HepG2 (cell line): Measurements from ENCODE around the gene CRIM1. TPM values are rescaled to one million over a fixed set of nuclear protein-coding genes. Genes with fewer than 3 reads are reported as not detected.

Experiments
- CBFB ChIP-seq: sonication (generic); formaldehyde crosslinking; IDR thresholded peaks from 2 replicates; pipeline ENCODE4 v1.4.0; 2020; ENCODE audit warnings: missing genetic modification reagents
- CCAR2 ChIP-seq: fragments of 200-400 bp; formaldehyde crosslinking; optimal IDR thresholded peaks from 2 replicates; pipeline ENCODE3; 2018; ENCODE audit warnings: low read depth, mild to moderate bottlenecking, low read length, moderate library complexity
- CHD4 ChIP-seq: fragments of 200-600 bp; sonication (generic); IDR thresholded peaks from 2 replicates; pipeline ENCODE4 v1.7.0; 2017; ENCODE audit warnings: mild to moderate bottlenecking, low read length, borderline replicate concordance
- HDAC2 ChIP-seq: sonication (generic); formaldehyde crosslinking; IDR thresholded peaks from 2 replicates; pipeline ENCODE4 v1.4.0; 2020; ENCODE audit warnings: missing genetic modification reagents
- ISX ChIP-seq: sonication (generic); formaldehyde crosslinking; conservative IDR thresholded peaks from 2 replicates; pipeline ENCODE4 v1.5.0; 2020; ENCODE audit warnings: missing genetic modification reagents
- NFIC ChIP-seq: IDR thresholded peaks from 2 replicates; pipeline ENCODE4 v1.6.1; 2012; ENCODE audit warnings: mild to moderate bottlenecking, low read length, inconsistent platforms
- PITX1 ChIP-seq: sonication (generic); formaldehyde crosslinking; IDR thresholded peaks from 2 replicates; pipeline ENCODE4 v1.5.1; 2020; ENCODE audit warnings: mild to moderate bottlenecking, missing genetic modification reagents
- RARA ChIP-seq: IDR thresholded peaks from 2 replicates; pipeline ENCODE4 v1.6.1; 2016; ENCODE audit warnings: missing genetic modification reagents, missing compliant biosample characterization
- REL ChIP-seq: sonication (generic); formaldehyde crosslinking; conservative IDR thresholded peaks from 2 replicates; pipeline ENCODE4 v1.8.0; 2022; ENCODE audit warnings: mild to moderate bottlenecking, missing genetic modification reagents, moderate library complexity
- TCF12 ChIP-seq, 2 experiments: fragments of 450-650 bp in 1 of 2; sonication (generic) in 1 of 2; formaldehyde crosslinking in 1 of 2; IDR thresholded peaks; 2 replicates each; pipeline versions ENCODE4 v1.6.1 to v1.8.0; 2017 to 2022; ENCODE audit warnings: antibody characterized with exemption in 1 of 2, mild to moderate bottlenecking in 1 of 2, missing genetic modification reagents in 1 of 2, moderate library complexity in 1 of 2
- THYN1 ChIP-seq: sonication (generic); formaldehyde crosslinking; IDR thresholded peaks from 2 replicates; pipeline ENCODE4 v1.8.1; 2023; ENCODE audit warnings: low read depth, mild to moderate bottlenecking, moderate library complexity, missing genetic modification reagents, borderline replicate concordance
- ZFP82 ChIP-seq: sonication (generic); formaldehyde crosslinking; IDR thresholded peaks from 2 replicates; pipeline ENCODE4 v1.5.1; 2020; ENCODE audit warnings: mild to moderate bottlenecking, missing genetic modification reagents, borderline replicate concordance
- ZFX ChIP-seq: sonication (generic); formaldehyde crosslinking; IDR thresholded peaks from 2 replicates; pipeline ENCODE4 v1.4.0; 2020; ENCODE audit warnings: mild to moderate bottlenecking, low read depth, missing genetic modification reagents, moderate library complexity
- ZNF17 ChIP-seq: sonication (generic); formaldehyde crosslinking; IDR thresholded peaks from 2 replicates; pipeline ENCODE4 v1.5.0; 2020; ENCODE audit warnings: mild to moderate bottlenecking, missing genetic modification reagents
- ZNF205 ChIP-seq: IDR thresholded peaks from 2 replicates; pipeline ENCODE4 v1.6.1; 2018; ENCODE audit warnings: missing biosample characterization, missing genetic modification reagents
- ZNF451 ChIP-seq: sonication (generic); formaldehyde crosslinking; IDR thresholded peaks from 2 replicates; pipeline ENCODE4 v1.5.0; 2020; ENCODE audit warnings: mild to moderate bottlenecking, missing genetic modification reagents
- ZNF557 ChIP-seq: sonication (generic); formaldehyde crosslinking; IDR thresholded peaks from 2 replicates; pipeline ENCODE4 v1.4.0; 2020; ENCODE audit warnings: missing genetic modification reagents
- ZNF574 ChIP-seq: sonication (generic); formaldehyde crosslinking; IDR thresholded peaks from 2 replicates; pipeline ENCODE4 v1.4.0; 2020; ENCODE audit warnings: missing genetic modification reagents
- ZNF577 ChIP-seq: sonication (generic); formaldehyde crosslinking; IDR thresholded peaks from 2 replicates; pipeline ENCODE4 v1.4.0; 2020; ENCODE audit warnings: mild to moderate bottlenecking, low read depth, missing genetic modification reagents, borderline replicate concordance
- ZNF580 ChIP-seq: IDR thresholded peaks from 2 replicates; pipeline ENCODE4 v1.6.1; 2016; ENCODE audit warnings: low read depth, borderline replicate concordance
- ZNF598 ChIP-seq: sonication (generic); formaldehyde crosslinking; IDR thresholded peaks from 2 replicates; pipeline ENCODE4 v1.5.1; 2020; ENCODE audit warnings: mild to moderate bottlenecking, missing genetic modification reagents, borderline replicate concordance
- ZNF619 ChIP-seq: sonication (generic); formaldehyde crosslinking; IDR thresholded peaks from 2 replicates; pipeline ENCODE4 v1.4.0; 2020; ENCODE audit warnings: mild to moderate bottlenecking, missing genetic modification reagents
- ZNF7 ChIP-seq: IDR thresholded peaks from 2 replicates; pipeline ENCODE4 v1.6.1; 2016; ENCODE audit warnings: missing biosample characterization, missing genetic modification reagents
- ZNF749 ChIP-seq: sonication (generic); formaldehyde crosslinking; IDR thresholded peaks from 2 replicates; pipeline ENCODE4 v1.8.0; 2022; ENCODE audit warnings: mild to moderate bottlenecking, missing genetic modification reagents, moderate library complexity, borderline replicate concordance
- ZNF772 ChIP-seq: sonication (generic); formaldehyde crosslinking; IDR thresholded peaks from 2 replicates; pipeline ENCODE4 v1.5.0; 2020; ENCODE audit warnings: mild to moderate bottlenecking, missing genetic modification reagents
- ZNF83 ChIP-seq: sonication (generic); formaldehyde crosslinking; IDR thresholded peaks from 2 replicates; pipeline ENCODE4 v1.4.0; 2020; ENCODE audit warnings: missing genetic modification reagents, mild to moderate bottlenecking, borderline replicate concordance
- ZSCAN31 ChIP-seq: sonication (generic); formaldehyde crosslinking; IDR thresholded peaks from 2 replicates; pipeline ENCODE4 v1.5.0; 2020; ENCODE audit warnings: low read depth, mild to moderate bottlenecking, missing genetic modification reagents
- polyA plus RNA-seq, 8 experiments: library from polyadenylated mRNA; depleted of rRNA in 3 of 8; stranded (reverse) in 7 of 8; unstranded in 1 of 8; fragments of >200 nt; fragmentation: Illumina TruSeq in 4 of 8; extraction: Trizol in 4 of 8; gene quantifications; 2 replicates each; pipeline versions ENCODE4 v1.2.1 to v1.2.3, GENCODE V29; 2011 to 2016; ENCODE audit warnings: low read depth in 4 of 8, missing spikeins in 1 of 8, mixed read lengths in 1 of 8; ENCODE audit not compliant: insufficient read depth in 1 of 8
- total RNA-seq, 5 experiments: library from RNA; depleted of rRNA; stranded (reverse); fragments of >200 nt; fragmentation: Illumina TruSeq; extraction: Trizol; gene quantifications; 2 replicates each; pipeline ENCODE4 v1.2.3, GENCODE V29; 2016; ENCODE audit warnings: low read depth in 1 of 5
- TF ChIP-seq, protein P1 (sequence below): sonication (generic); formaldehyde crosslinking; IDR thresholded peaks from 2 replicates; pipeline ENCODE4 v1.4.0; 2020; ENCODE audit warnings: missing genetic modification reagents
- TF ChIP-seq, protein P2 (sequence below): IDR thresholded peaks from 2 replicates; pipeline ENCODE4 v1.6.1; 2016; ENCODE audit warnings: missing biosample characterization, missing genetic modification reagents, low read depth

Gene CRIM1
- total and polyA plus RNA-seq, 2 of the 13 experiments (the other 11 are each of a cell fraction or from before 2014, with no cell fraction given), result 39.1 to 69.9 TPM

DNA sequence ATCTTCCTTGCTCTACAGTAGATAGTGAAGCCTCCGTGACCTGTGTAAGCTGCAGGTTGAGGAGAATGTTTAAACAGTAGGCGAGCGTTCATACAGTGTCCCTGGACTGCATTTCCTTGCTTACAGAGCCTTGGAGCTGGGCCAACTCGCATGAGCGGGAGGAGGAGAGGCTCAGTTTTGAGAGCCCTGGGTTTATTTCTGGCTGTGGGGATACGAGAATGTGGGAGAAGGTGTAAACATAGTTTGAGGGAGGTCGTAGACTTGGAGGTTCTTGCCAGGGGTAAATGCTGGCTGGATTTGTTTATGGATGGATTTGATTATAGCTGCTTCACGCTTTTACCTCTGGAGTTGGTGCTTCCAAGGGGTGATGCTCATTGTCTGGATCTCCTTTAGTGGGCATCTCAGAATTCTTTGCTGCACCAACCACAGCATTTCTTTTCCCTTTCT is 20.8 kb downstream of the CRIM1 start (continued):
- TF ChIP-seq HDAC2 (CRISPR knock-in tag) (peak; percentile 79; the same call in 1 of the 2 replicates), ZNF577 (CRISPR knock-in tag) (no peak), ZNF580 (CRISPR knock-in tag) (no peak), ZNF17 (CRISPR knock-in tag) (no peak), ZNF772 (CRISPR knock-in tag) (no peak), TCF12 (IDR thresholded peaks at IDR 0.05) (no peak), TCF12 (CRISPR knock-in tag; IDR thresholded peaks at IDR 0.05) (no peak), ZSCAN31 (CRISPR knock-in tag) (no peak), ISX (no peak), ZNF7 (CRISPR knock-in tag) (no peak), ZNF574 (CRISPR knock-in tag) (peak; percentile 48; the same call in 1 of the 2 replicates), ZNF619 (CRISPR knock-in tag) (no peak), ZNF557 (CRISPR knock-in tag) (no peak), ZNF83 (CRISPR knock-in tag) (no peak), ZNF598 (CRISPR knock-in tag) (no peak), ZNF451 (CRISPR knock-in tag) (no peak), ZNF749 (CRISPR knock-in tag) (no peak), ZFP82 (no peak), NFIC (peak; percentile 87), CCAR2 (no peak), ZFX (CRISPR knock-in tag) (peak; percentile 41; the same call in 1 of the 2 replicates), CBFB (CRISPR knock-in tag) (no peak), THYN1 (CRISPR knock-in tag) (no peak), ZNF205 (CRISPR knock-in tag) (no peak), REL (CRISPR knock-in tag) (no peak), RARA (CRISPR knock-in tag) (peak; percentile 75), PITX1 (peak; percentile 41; the same call in 1 of the 2 replicates), CHD4 (no peak)
- TF ChIP-seq, protein P1, sequence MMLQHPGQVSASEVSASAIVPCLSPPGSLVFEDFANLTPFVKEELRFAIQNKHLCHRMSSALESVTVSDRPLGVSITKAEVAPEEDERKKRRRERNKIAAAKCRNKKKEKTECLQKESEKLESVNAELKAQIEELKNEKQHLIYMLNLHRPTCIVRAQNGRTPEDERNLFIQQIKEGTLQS (CRISPR knock-in tag), result no peak
- TF ChIP-seq, protein P2, sequence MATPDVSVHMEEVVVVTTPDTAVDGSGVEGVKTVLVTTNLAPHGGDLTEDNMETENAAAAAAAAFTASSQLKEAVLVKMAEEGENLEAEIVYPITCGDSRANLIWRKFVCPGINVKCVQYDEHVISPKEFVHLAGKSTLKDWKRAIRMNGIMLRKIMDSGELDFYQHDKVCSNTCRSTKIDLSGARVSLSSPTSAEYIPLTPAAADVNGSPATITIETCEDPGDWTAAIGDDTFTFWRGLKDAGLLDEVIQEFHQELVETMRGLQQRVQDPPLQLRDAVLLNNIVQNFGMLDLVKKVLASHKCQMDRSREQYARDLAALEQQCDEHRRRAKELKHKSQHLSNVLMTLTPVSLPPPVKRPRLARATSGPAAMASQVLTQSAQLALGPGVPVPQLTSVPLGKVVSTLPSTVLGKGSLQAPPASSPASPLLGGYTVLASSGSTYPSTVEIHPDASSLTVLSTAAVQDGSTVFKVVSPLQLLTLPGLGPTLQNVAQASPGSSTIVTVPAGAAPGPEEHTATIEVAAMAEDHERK (CRISPR knock-in tag), result no peak
